Psoas muscle (tissue), 8 donors: ENCODE data around the gene EPHB6. TPM values are rescaled to one million over a fixed set of nuclear protein-coding genes. Genes with fewer than 3 reads are reported as not detected.

Source experiments
- ATAC-seq, 4 donors: fragments of 200-7000 bp; cut with Tn5 transposase; one replicate each; pipeline ENCODE4 v1.9.1; 2020; ENCODE audit warnings: moderate library complexity in 3 of 4, mild to moderate bottlenecking in 2 of 4
- DNase-seq, 2 donors: peaks; one replicate each; pipeline ENCODE4 v3.0.0-alpha.2; 2020
- H3K27ac ChIP-seq: fragments of 200-600 bp; one replicate; pipeline ENCODE4 v1.8.0; 2022
- H3K27me3 ChIP-seq, 3 donors: fragments of 200-600 bp in 1 of 3; one replicate each; pipeline versions ENCODE4 v1.6.1 to v1.8.0; 2013 to 2022; ENCODE audit warnings: low read length in 2 of 3, mild to moderate bottlenecking in 2 of 3, moderate library complexity in 1 of 3; ENCODE audit not compliant: insufficient read depth in 3 of 3
- H3K36me3 ChIP-seq, 2 donors: fragments of 200-600 bp in 1 of 2; one replicate each; pipeline versions ENCODE4 v1.6.1 to v1.8.0; 2013 to 2022; ENCODE audit warnings: low read depth in 1 of 2, mild to moderate bottlenecking in 1 of 2, moderate library complexity in 1 of 2; ENCODE audit not compliant: insufficient read depth in 1 of 2
- H3K4me1 ChIP-seq: fragments of 200-600 bp; one replicate; pipeline ENCODE4 v1.8.0; 2022
- H3K4me3 ChIP-seq: fragments of 200-600 bp; one replicate; pipeline ENCODE4 v1.8.0; 2022; ENCODE audit warnings: mild to moderate bottlenecking
- H3K9me3 ChIP-seq: fragments of 200-600 bp; one replicate; pipeline ENCODE4 v1.8.0; 2022
- CTCF ChIP-seq: fragments of 200-600 bp; IDR thresholded peaks from one replicate; pipeline ENCODE4 v1.8.0; 2022; ENCODE audit warnings: antibody characterized with exemption
- WGBS, 3 donors: extraction: QIAGEN DNeasy Blood & Tissue Kit; methylation state at CpG; one replicate each; pipeline versions ENCODE4 v1.1.6 to v1.1.7; 2013; 5-methylcytosine and 5-hydroxymethylcytosine counted together
- intact Hi-C, 2 donors: fragments of 100-400 bp; cut with DNase I; formaldehyde crosslinking; loops; one replicate each; pipeline versions ENCODE4 v1.11.0 to v1.14.2; 2022
- polyA plus RNA-seq, 3 donors: library from polyadenylated mRNA; stranded (reverse); fragments of 200-250 nt; gene quantifications; one replicate each; pipeline ENCODE4 v1.2.3, GENCODE V29; 2013
- total RNA-seq, 4 donors: library from RNA; stranded (reverse); fragmentation: NEBNext Ultra II Directional in 2 of 4; extraction: Animal tissue kit (Norgen Biotek cat#: 25700) in 2 of 4; gene quantifications; one replicate each; pipeline versions ENCODE4 v1.2.1 to v1.2.4, GENCODE V29; 2021 to 2023
- donor health status: healthy with polysubstance abuse.
- donor health status: DM: no; HTN: no; CAD: no; lungs with moderate emphysema.
- donor health status: Bipolar disorder and iron deficiency.
- donor health status: healthy.
- donor health status: DM: yes; HTN: yes; CAD: no.
- donor health status: DM: no; HTN: no; CAD: no.
- donor health status: DM: no; HTN: no; CAD: no.
- donor health status: DM: yes; HTN: yes; CAD: no.

EPHB6 gene
- total and polyA plus RNA-seq, 7 donors = 0.57 to 5.7 (median 2.9) TPM

GRCh38 chr7:142910481-142910880 lies 55.6 kb downstream of the EPHB6 start:
- Histone ChIP-seq H3K4me3 (no peak overlapping the region), H3K4me1 (no peaks in the 10 kb centered on the region), H3K9me3 (no peaks in the 10 kb centered on the region), H3K27me3 (peaks cover 0 to 3% (median 0%) of the 10 kb centered on the region in 3 donors), H3K36me3 (no peaks in the 10 kb centered on the region), H3K27ac (no peak overlapping the region)
- intact Hi-C loops = no loop called here
- no peak for TF ChIP-seq CTCF
- ATAC-seq (no peak), DNase-seq (no peak)
- WGBS, 3 donors = 63 to 78% (median 68%) methylated on average over 2 of the region's 2 CpGs

GRCh38 chr7:142913051-142913450 lies 58.2 kb downstream of the EPHB6 start:
- 53 to 59% (median 56%) methylated on average over 3 of the region's 3 CpGs for WGBS, 3 donors
- ATAC-seq (no peak), DNase-seq (no peak)
- no peaks in the 10 kb centered on the region for H3K9me3 ChIP-seq
- no peak overlapping the region for H3K27ac ChIP-seq
- H3K4me3 ChIP-seq = no peak overlapping the region
- H3K27me3 ChIP-seq = peaks cover 0 to 3% (median 0%) of the 10 kb centered on the region in 3 donors
- no peaks in the 10 kb centered on the region for H3K36me3 ChIP-seq
- TF ChIP-seq CTCF = no peak
- intact Hi-C loops = no loop called here
- H3K4me1 ChIP-seq = no peaks in the 10 kb centered on the region

GRCh38 chr7:142913566-142913965 lies 58.7 kb downstream of the EPHB6 start:
- Histone ChIP-seq H3K4me3 (no peak overlapping the region), H3K9me3 (no peaks in the 10 kb centered on the region), H3K27me3 (peaks cover 0 to 6% (median 0%) of the 10 kb centered on the region in 3 donors), H3K36me3 (no peaks in the 10 kb centered on the region), H3K27ac (no peak overlapping the region), H3K4me1 (no peaks in the 10 kb centered on the region)
- no peak for ATAC-seq
- 68 to 86% (median 80%) methylated on average over 2 of the region's 2 CpGs for WGBS, 3 donors
- intact Hi-C loops = no loop called here
- TF ChIP-seq CTCF = no peak
- no peak for DNase-seq

- H3K27me3 ChIP-seq = peaks cover 0 to 5% (median 0%) of the 10 kb centered on the region in 3 donors
- H3K36me3 ChIP-seq = no peaks in the 10 kb centered on the region
- DNase-seq = no peak
- no peak overlapping the region for H3K4me3 ChIP-seq
- intact Hi-C loops = no loop called here
- no peak overlapping the region for H3K27ac ChIP-seq
- ATAC-seq = no peak
- TF ChIP-seq CTCF = no peak
- no peaks in the 10 kb centered on the region for H3K4me1 ChIP-seq
- no peaks in the 10 kb centered on the region for H3K9me3 ChIP-seq
- 33 to 48% (median 37%) methylated on average over 1 of the region's 1 CpG for WGBS, 3 donors
Observed at GRCh38 chr7:142914121-142914520, 59.2 kb downstream of the EPHB6 start.

- no peaks in the 10 kb centered on the region for H3K9me3 ChIP-seq
- intact Hi-C loops = no loop called here
- 87 to 89% (median 89%) methylated on average over 8 of the region's 8 CpGs for WGBS, 3 donors
Observed at GRCh38 chr7:142915315-142915714, 60.4 kb downstream of the EPHB6 start.

More at GRCh38 chr7:142915315-142915714, 60.4 kb downstream of the EPHB6 start:
- H3K27me3 ChIP-seq = peaks cover 0 to 5% (median 0%) of the 10 kb centered on the region in 3 donors
- no peaks in the 10 kb centered on the region for H3K36me3 ChIP-seq
- DNase-seq (no peak), ATAC-seq (no peak)
- H3K27ac ChIP-seq = no peak overlapping the region
- H3K4me3 ChIP-seq = no peak overlapping the region
- TF ChIP-seq CTCF = no peak
- H3K4me1 ChIP-seq = no peaks in the 10 kb centered on the region
